HepG2 (cell line): Measurements from ENCODE around the gene TRIM28. TPM values are rescaled to one million over a fixed set of nuclear protein-coding genes. Genes with fewer than 3 reads are reported as not detected.

ENCODE experiments used
- CC2D1A ChIP-seq: sonication (generic); formaldehyde crosslinking; IDR thresholded peaks from 2 replicates; pipeline ENCODE4 v1.8.1; 2023; ENCODE audit warnings: mild to moderate bottlenecking, missing genetic modification reagents
- DDIT3 ChIP-seq: sonication (generic); formaldehyde crosslinking; IDR thresholded peaks from 2 replicates; pipeline ENCODE4 v1.4.0; 2020; ENCODE audit warnings: mild to moderate bottlenecking, missing genetic modification reagents
- FOXP4 ChIP-seq: sonication (generic); formaldehyde crosslinking; IDR thresholded peaks from 2 replicates; pipeline ENCODE4 v1.4.0; 2020; ENCODE audit warnings: missing genetic modification reagents
- HNF1A ChIP-seq, 2 experiments: sonication (generic) in 1 of 2; formaldehyde crosslinking in 1 of 2; IDR thresholded peaks; 2 replicates each; pipeline versions ENCODE4 v1.4.0 to v1.6.1; 2016 to 2020; ENCODE audit warnings: borderline replicate concordance in 1 of 2, low read depth in 1 of 2, mild to moderate bottlenecking in 1 of 2, missing genetic modification reagents in 1 of 2
- ISL2 ChIP-seq: sonication (generic); formaldehyde crosslinking; IDR thresholded peaks from 2 replicates; pipeline ENCODE4 v1.5.0; 2020; ENCODE audit warnings: missing genetic modification reagents
- JDP2 ChIP-seq: sonication (generic); formaldehyde crosslinking; IDR thresholded peaks from 2 replicates; pipeline ENCODE4 v1.8.1; 2022; ENCODE audit warnings: missing genetic modification reagents, borderline replicate concordance
- MAFF ChIP-seq: IDR thresholded peaks from 2 replicates; pipeline ENCODE4 v1.6.1; 2011; ENCODE audit warnings: low read depth, low read length, improper control_type of control experiment
- MBNL3 ChIP-seq: fragments of 250-450 bp; sonication (Bioruptor Pico); conservative IDR thresholded peaks from 2 replicates; pipeline ENCODE4 v1.8.0; 2022; ENCODE audit warnings: mild to moderate bottlenecking, inconsistent platforms
- MLXIP ChIP-seq: sonication (generic); formaldehyde crosslinking; IDR thresholded peaks from 2 replicates; pipeline ENCODE4 v1.9.0; 2021; ENCODE audit warnings: missing genetic modification reagents, borderline replicate concordance
- SIN3B ChIP-seq: fragments of 150-350 bp; IDR thresholded peaks from 2 replicates; pipeline ENCODE4 v1.6.1; 2014; ENCODE audit warnings: low read length
- YEATS2 ChIP-seq: sonication (generic); formaldehyde crosslinking; IDR thresholded peaks from 2 replicates; pipeline ENCODE4 v1.4.0; 2020; ENCODE audit warnings: missing genetic modification reagents, borderline replicate concordance
- ZIK1 ChIP-seq: sonication (generic); formaldehyde crosslinking; IDR thresholded peaks from 2 replicates; pipeline ENCODE4 v1.5.0; 2020; ENCODE audit warnings: mild to moderate bottlenecking, low read depth, missing genetic modification reagents, borderline replicate concordance
- ZMYM4 ChIP-seq: sonication (generic); formaldehyde crosslinking; IDR thresholded peaks from 2 replicates; pipeline ENCODE4 v1.8.1; 2023; ENCODE audit warnings: mild to moderate bottlenecking, missing genetic modification reagents
- ZNF253 ChIP-seq: sonication (generic); formaldehyde crosslinking; IDR thresholded peaks from 2 replicates; pipeline ENCODE4 v1.8.0; 2022; ENCODE audit warnings: mild to moderate bottlenecking, missing genetic modification reagents, borderline replicate concordance
- ZNF260 ChIP-seq: sonication (generic); formaldehyde crosslinking; IDR thresholded peaks from 2 replicates; pipeline ENCODE4 v1.4.0; 2020; ENCODE audit warnings: missing genetic modification reagents, low read depth, mild to moderate bottlenecking, borderline replicate concordance
- ZNF800 ChIP-seq: sonication (generic); formaldehyde crosslinking; IDR thresholded peaks from 2 replicates; pipeline ENCODE4 v1.4.0; 2020; ENCODE audit warnings: missing genetic modification reagents
- polyA plus RNA-seq, 8 experiments: library from polyadenylated mRNA; depleted of rRNA in 3 of 8; stranded (reverse) in 7 of 8; unstranded in 1 of 8; fragments of >200 nt; fragmentation: Illumina TruSeq in 4 of 8; extraction: Trizol in 4 of 8; gene quantifications; 2 replicates each; pipeline versions ENCODE4 v1.2.1 to v1.2.3, GENCODE V29; 2011 to 2016; ENCODE audit warnings: low read depth in 4 of 8, missing spikeins in 1 of 8, mixed read lengths in 1 of 8; ENCODE audit not compliant: insufficient read depth in 1 of 8
- total RNA-seq, 5 experiments: library from RNA; depleted of rRNA; stranded (reverse); fragments of >200 nt; fragmentation: Illumina TruSeq; extraction: Trizol; gene quantifications; 2 replicates each; pipeline ENCODE4 v1.2.3, GENCODE V29; 2016; ENCODE audit warnings: low read depth in 1 of 5

Gene TRIM28
- total and polyA plus RNA-seq, 2 of the 13 experiments (the other 11 are each of a cell fraction or from before 2014, with no cell fraction given), result 361 to 439 TPM

- TF ChIP-seq ISL2 (CRISPR knock-in tag), result 0 out of 2 replicates have a peak, but pooled peaks have one; percentile 27
- TF ChIP-seq HNF1A (IDR thresholded peaks at IDR 0.05; ENCODE audit: low read depth), result no peak
- no peak for TF ChIP-seq HNF1A (CRISPR knock-in tag; IDR thresholded peaks at IDR 0.05; ENCODE audit: borderline replicate concordance)
- TF ChIP-seq ZIK1, result peak; percentile 21; the same call in 1 of the 2 replicates
- 0 out of 2 replicates have a peak, but pooled peaks have one; percentile 38 for TF ChIP-seq ZNF253 (CRISPR knock-in tag)
- TF ChIP-seq MLXIP (CRISPR knock-in tag), result no peak
- peak; percentile 81; the same call in 1 of the 2 replicates for TF ChIP-seq YEATS2 (CRISPR knock-in tag)
- 0 out of 2 replicates have a peak, but pooled peaks have one; percentile 13 for TF ChIP-seq FOXP4 (CRISPR knock-in tag)
- no peak for TF ChIP-seq CC2D1A (CRISPR knock-in tag)
- TF ChIP-seq MBNL3, result no peak
- TF ChIP-seq SIN3B, result no peak
- no peak for TF ChIP-seq ZNF800 (CRISPR knock-in tag)
- TF ChIP-seq MAFF, result no peak
- no peak for TF ChIP-seq DDIT3
- no peak for TF ChIP-seq ZNF260 (CRISPR knock-in tag)
- no peak; the same call in 1 of the 2 replicates for TF ChIP-seq ZMYM4
- TF ChIP-seq JDP2 (CRISPR knock-in tag), result peak; percentile 86; the same call in 1 of the 2 replicates
Measured at GRCh38 chr19:58543826-58544590, at the start of gene TRIM28 (continued).
